Measurements from ENCODE around the gene NOA1.

NOA1 gene

GRCh38 chr4:56914336-56914735, 63.1 kb downstream of the NOA1 start:
- no peak for DNase-seq (ENCODE audit: low read depth in 2 of 2)
- TF ChIP-seq CTCF (IDR thresholded peaks at IDR 0.05; ENCODE audit: low read depth, low read length), result no peak
- no peak overlapping the region for H3K4me3 ChIP-seq (replicated peaks in 1 of 2; ENCODE audit: low read depth in 2 of 2, low read length in 2 of 2)

Measured in cardiac fibroblast (primary cell).